HL-60 (cell line): ENCODE measurements around the gene UNK.

Experiments used
- GABPA ChIP-seq: IDR thresholded peaks from 2 replicates; pipeline ENCODE4 v1.6.1; 2012; ENCODE audit warnings: low read depth
- POLR2AphosphoS5 ChIP-seq: IDR thresholded peaks from 2 replicates; pipeline ENCODE4 v1.6.1; 2012; ENCODE audit warnings: low read depth
- SPI1 ChIP-seq: IDR thresholded peaks from 2 replicates; pipeline ENCODE4 v1.6.1; 2012; ENCODE audit warnings: low read depth, mild to moderate bottlenecking, borderline replicate concordance
- TF ChIP-seq, protein P1 (sequence below): IDR thresholded peaks from one replicate; pipeline ENCODE4 v1.5.1; 2011; ENCODE audit warnings: low read length, control low read depth, inconsistent platforms; ENCODE audit not compliant: insufficient read depth
- TF ChIP-seq, protein P2 (sequence below): IDR thresholded peaks from 2 replicates; pipeline ENCODE4 v1.6.1; 2012; ENCODE audit warnings: low read depth; ENCODE audit not compliant: insufficient replicate concordance

DNA sequence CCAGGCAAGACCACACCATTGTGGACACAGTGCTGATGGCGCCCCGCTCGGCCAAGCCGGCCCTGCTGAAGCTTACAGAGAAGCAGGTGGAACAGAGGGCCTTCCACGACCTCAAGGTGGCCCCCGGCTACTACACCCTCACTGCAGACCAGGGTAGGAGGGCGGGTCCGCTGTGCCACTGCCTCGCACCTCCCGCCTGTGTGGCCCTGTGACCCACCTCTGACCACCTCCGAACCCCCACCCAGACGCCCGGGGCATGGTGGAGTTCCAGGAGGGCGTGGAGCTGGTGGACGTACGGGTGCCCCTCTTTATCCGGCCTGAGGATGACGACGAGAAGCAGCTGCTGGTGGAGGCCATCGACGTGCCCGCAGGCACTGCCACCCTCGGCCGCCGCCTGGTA is 42.3 kb upstream of the UNK start:
- TF ChIP-seq, protein P1, sequence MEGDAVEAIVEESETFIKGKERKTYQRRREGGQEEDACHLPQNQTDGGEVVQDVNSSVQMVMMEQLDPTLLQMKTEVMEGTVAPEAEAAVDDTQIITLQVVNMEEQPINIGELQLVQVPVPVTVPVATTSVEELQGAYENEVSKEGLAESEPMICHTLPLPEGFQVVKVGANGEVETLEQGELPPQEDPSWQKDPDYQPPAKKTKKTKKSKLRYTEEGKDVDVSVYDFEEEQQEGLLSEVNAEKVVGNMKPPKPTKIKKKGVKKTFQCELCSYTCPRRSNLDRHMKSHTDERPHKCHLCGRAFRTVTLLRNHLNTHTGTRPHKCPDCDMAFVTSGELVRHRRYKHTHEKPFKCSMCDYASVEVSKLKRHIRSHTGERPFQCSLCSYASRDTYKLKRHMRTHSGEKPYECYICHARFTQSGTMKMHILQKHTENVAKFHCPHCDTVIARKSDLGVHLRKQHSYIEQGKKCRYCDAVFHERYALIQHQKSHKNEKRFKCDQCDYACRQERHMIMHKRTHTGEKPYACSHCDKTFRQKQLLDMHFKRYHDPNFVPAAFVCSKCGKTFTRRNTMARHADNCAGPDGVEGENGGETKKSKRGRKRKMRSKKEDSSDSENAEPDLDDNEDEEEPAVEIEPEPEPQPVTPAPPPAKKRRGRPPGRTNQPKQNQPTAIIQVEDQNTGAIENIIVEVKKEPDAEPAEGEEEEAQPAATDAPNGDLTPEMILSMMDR = no peak
- TF ChIP-seq GABPA (no peak), POLR2AphosphoS5 (no peak), SPI1 (no peak)
- TF ChIP-seq, protein P2, sequence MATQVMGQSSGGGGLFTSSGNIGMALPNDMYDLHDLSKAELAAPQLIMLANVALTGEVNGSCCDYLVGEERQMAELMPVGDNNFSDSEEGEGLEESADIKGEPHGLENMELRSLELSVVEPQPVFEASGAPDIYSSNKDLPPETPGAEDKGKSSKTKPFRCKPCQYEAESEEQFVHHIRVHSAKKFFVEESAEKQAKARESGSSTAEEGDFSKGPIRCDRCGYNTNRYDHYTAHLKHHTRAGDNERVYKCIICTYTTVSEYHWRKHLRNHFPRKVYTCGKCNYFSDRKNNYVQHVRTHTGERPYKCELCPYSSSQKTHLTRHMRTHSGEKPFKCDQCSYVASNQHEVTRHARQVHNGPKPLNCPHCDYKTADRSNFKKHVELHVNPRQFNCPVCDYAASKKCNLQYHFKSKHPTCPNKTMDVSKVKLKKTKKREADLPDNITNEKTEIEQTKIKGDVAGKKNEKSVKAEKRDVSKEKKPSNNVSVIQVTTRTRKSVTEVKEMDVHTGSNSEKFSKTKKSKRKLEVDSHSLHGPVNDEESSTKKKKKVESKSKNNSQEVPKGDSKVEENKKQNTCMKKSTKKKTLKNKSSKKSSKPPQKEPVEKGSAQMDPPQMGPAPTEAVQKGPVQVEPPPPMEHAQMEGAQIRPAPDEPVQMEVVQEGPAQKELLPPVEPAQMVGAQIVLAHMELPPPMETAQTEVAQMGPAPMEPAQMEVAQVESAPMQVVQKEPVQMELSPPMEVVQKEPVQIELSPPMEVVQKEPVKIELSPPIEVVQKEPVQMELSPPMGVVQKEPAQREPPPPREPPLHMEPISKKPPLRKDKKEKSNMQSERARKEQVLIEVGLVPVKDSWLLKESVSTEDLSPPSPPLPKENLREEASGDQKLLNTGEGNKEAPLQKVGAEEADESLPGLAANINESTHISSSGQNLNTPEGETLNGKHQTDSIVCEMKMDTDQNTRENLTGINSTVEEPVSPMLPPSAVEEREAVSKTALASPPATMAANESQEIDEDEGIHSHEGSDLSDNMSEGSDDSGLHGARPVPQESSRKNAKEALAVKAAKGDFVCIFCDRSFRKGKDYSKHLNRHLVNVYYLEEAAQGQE = no peak
